SU-DHL-6 (cell line): ENCODE results near the gene CYP2S1.

Source experiments
- H2AFZ ChIP-seq: fragments of 200-600 bp; sonication (generic); 2 replicates; pipeline ENCODE4 v1.6.1; 2014; ENCODE audit warnings: low read depth, mild to moderate bottlenecking, moderate library complexity, mixed read lengths, antibody characterized with exemption, low read length; ENCODE audit not compliant: severe bottlenecking
- H3F3A ChIP-seq: fragments of 200-600 bp; shearing (Covaris generic); 2 replicates; pipeline ENCODE4 v1.6.0; 2016; ENCODE audit warnings: antibody characterized with exemption, mild to moderate bottlenecking; ENCODE audit not compliant: insufficient read depth
- H3K27ac ChIP-seq: fragments of 200-600 bp; sonication (generic); 2 replicates; pipeline ENCODE4 v1.5.1; 2016; ENCODE audit warnings: low read depth, mild to moderate bottlenecking, low read length, moderate library complexity, mixed read lengths
- H3K27me3 ChIP-seq: fragments of 200-600 bp; sonication (generic), shearing (Covaris generic); 2 replicates; pipeline ENCODE4 v1.6.0; 2014; ENCODE audit warnings: mild to moderate bottlenecking, low read length
- H3K36me3 ChIP-seq: fragments of 200-600 bp; sonication (generic); 2 replicates; pipeline ENCODE4 v1.6.1; 2014; ENCODE audit warnings: mild to moderate bottlenecking, low read length, mixed read lengths
- H3K4me2 ChIP-seq: fragments of 300-600, 200-600 bp; shearing (Covaris generic), sonication (generic); 2 replicates; pipeline ENCODE4 v1.6.0; 2014; ENCODE audit warnings: low read length, low read depth, mild to moderate bottlenecking; ENCODE audit not compliant: poor library complexity, severe bottlenecking
- H3K4me3 ChIP-seq: fragments of 200-600 bp; sonication (generic); 2 replicates; pipeline ENCODE4 v1.5.1; 2014; ENCODE audit warnings: antibody characterized with exemption, low read length, mild to moderate bottlenecking, mixed read lengths; ENCODE audit not compliant: insufficient read depth, poor library complexity, severe bottlenecking
- H3K79me2 ChIP-seq: fragments of 200-600 bp; sonication (generic); 2 replicates; pipeline ENCODE4 v1.6.1; 2014; ENCODE audit warnings: mild to moderate bottlenecking, low read length, moderate library complexity; ENCODE audit not compliant: insufficient read depth
- H3K9ac ChIP-seq: fragments of 200-600 bp; sonication (generic); 2 replicates; pipeline ENCODE4 v1.7.0; 2014; ENCODE audit warnings: mild to moderate bottlenecking, low read length
- H3K9me2 ChIP-seq: fragments of 200-600 bp; sonication (generic); replicated peaks from 2 replicates; pipeline ENCODE4 v1.6.1; 2014; ENCODE audit warnings: low read length; ENCODE audit not compliant: insufficient read depth
- H3K9me3 ChIP-seq: fragments of 200-600 bp; sonication (generic); 2 replicates; pipeline ENCODE4 v1.6.1; 2014; ENCODE audit warnings: low read length, mixed read lengths; ENCODE audit not compliant: insufficient read depth
- H4K20me1 ChIP-seq: fragments of 200-600 bp; sonication (generic); 2 replicates; pipeline ENCODE4 v1.6.1; 2014; ENCODE audit warnings: low read depth, mild to moderate bottlenecking, antibody characterized with exemption, low read length, moderate library complexity, mixed read lengths
- EZH2phosphoT487 ChIP-seq: fragments of 200-600 bp; sonication (generic), shearing (Covaris generic); conservative IDR thresholded peaks from 2 replicates; pipeline ENCODE4 v1.6.1; 2018; ENCODE audit warnings: mild to moderate bottlenecking, antibody characterized with exemption, low read length, moderate library complexity, mixed read lengths
- TF ChIP-seq, protein P1 (sequence below): fragments of 200-600 bp; sonication (generic); IDR thresholded peaks from one replicate; pipeline ENCODE4 v1.5.1; 2017; ENCODE audit warnings: antibody characterized with exemption, mild to moderate bottlenecking, low read length, moderate library complexity; ENCODE audit not compliant: insufficient read depth, poor library complexity, severe bottlenecking

The CYP2S1 gene

DNA sequence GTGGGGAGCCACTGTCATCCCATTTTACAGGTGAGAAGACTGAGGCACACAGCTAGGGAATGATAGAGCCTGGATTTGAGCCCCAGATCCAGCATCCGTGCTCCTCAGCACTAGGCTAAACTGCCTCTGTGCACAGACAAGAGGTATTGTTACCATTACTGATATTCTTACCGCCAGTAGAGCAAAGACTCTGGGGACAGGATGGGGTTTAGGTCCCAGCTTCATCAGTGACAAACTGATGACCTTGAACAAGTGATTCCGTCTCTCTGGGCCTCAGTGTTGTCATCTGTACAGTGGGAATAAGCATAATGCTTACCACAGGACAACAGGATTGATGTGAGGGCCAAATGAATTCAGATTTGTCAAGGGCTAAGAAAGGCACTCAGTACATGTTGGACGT, 42.5 kb downstream of the CYP2S1 start:
- TF ChIP-seq, protein P1, sequence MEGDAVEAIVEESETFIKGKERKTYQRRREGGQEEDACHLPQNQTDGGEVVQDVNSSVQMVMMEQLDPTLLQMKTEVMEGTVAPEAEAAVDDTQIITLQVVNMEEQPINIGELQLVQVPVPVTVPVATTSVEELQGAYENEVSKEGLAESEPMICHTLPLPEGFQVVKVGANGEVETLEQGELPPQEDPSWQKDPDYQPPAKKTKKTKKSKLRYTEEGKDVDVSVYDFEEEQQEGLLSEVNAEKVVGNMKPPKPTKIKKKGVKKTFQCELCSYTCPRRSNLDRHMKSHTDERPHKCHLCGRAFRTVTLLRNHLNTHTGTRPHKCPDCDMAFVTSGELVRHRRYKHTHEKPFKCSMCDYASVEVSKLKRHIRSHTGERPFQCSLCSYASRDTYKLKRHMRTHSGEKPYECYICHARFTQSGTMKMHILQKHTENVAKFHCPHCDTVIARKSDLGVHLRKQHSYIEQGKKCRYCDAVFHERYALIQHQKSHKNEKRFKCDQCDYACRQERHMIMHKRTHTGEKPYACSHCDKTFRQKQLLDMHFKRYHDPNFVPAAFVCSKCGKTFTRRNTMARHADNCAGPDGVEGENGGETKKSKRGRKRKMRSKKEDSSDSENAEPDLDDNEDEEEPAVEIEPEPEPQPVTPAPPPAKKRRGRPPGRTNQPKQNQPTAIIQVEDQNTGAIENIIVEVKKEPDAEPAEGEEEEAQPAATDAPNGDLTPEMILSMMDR = no peak
- no peak for TF ChIP-seq EZH2phosphoT487
- H3F3A ChIP-seq = no peaks in the 10 kb centered on the region

DNA sequence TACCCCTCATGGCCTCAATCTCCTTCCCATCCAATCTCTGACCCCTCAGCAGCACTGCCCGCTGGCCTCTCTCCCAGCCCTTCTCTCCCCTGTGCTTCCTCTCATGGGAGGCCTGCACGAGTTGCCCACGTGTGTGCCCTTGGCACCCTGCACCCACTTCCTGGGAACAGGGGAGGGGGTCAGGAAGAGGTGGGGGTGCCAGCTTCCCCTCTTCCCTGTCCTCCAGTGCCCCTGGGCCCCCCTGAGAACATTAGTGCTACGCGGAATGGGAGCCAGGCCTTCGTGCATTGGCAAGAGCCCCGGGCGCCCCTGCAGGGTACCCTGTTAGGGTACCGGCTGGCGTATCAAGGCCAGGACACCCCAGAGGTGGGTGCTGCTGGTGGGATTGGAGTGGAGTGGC, 45.2 kb downstream of the CYP2S1 start:
- H3K9me2 ChIP-seq = no peaks in the 10 kb centered on the region
- H3K27me3 ChIP-seq = no peaks in the 10 kb centered on the region
- no peaks in the 10 kb centered on the region for H4K20me1 ChIP-seq
- TF ChIP-seq EZH2phosphoT487 = no peak
- TF ChIP-seq, protein P1 = no peak
- H3K4me2 ChIP-seq = no peak overlapping the region
- no peaks in the 10 kb centered on the region for H3K36me3 ChIP-seq
- H3F3A ChIP-seq = no peaks in the 10 kb centered on the region
- no peak overlapping the region for H3K9ac ChIP-seq
- no peaks in the 10 kb centered on the region for H3K9me3 ChIP-seq
- no peaks in the 10 kb centered on the region for H3K79me2 ChIP-seq
- H2AFZ ChIP-seq = no peak overlapping the region
- no peak overlapping the region for H3K27ac ChIP-seq
- no peak overlapping the region for H3K4me3 ChIP-seq

More for the DNA sequence above, 42.5 kb downstream of the CYP2S1 start:
- Histone ChIP-seq H4K20me1 (no peaks in the 10 kb centered on the region), H3K36me3 (no peaks in the 10 kb centered on the region), H3K4me3 (no peak overlapping the region), H3K79me2 (no peaks in the 10 kb centered on the region), H3K9ac (no peak overlapping the region), H3K27me3 (no peaks in the 10 kb centered on the region), H3K9me2 (no peaks in the 10 kb centered on the region), H3K4me2 (no peak overlapping the region), H3K27ac (no peak overlapping the region), H3K9me3 (no peaks in the 10 kb centered on the region), H2AFZ (no peak overlapping the region)

DNA sequence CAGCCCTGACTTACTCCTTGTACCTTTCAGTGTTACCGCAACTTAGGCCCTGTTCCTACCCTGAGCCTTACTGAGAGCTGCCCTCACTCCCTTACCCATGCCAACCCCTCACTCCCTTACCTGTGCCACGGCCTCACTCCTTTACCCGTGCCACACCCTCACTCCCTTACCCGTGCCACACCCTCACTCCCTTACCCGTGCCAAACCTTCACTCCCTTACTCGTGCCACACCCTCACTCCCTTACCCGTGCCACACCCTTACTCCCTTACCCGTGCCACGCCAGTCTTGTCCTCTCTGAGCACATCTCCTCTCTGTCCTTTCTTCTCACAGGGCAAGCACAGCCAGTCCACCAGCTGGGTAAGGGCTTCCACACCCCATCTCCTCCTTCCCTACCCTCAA, 46.3 kb downstream of the CYP2S1 start:
- no peaks in the 10 kb centered on the region for H3K27me3 ChIP-seq
- H4K20me1 ChIP-seq = no peaks in the 10 kb centered on the region
- no peak overlapping the region for H3K9ac ChIP-seq
- no peak overlapping the region for H3K4me2 ChIP-seq
- H3K36me3 ChIP-seq = no peaks in the 10 kb centered on the region
- H3K9me3 ChIP-seq = no peaks in the 10 kb centered on the region
- H3K27ac ChIP-seq = no peak overlapping the region
- H3K9me2 ChIP-seq = no peaks in the 10 kb centered on the region
- H3K4me3 ChIP-seq = no peak overlapping the region
- H2AFZ ChIP-seq = no peak overlapping the region
- H3F3A ChIP-seq = no peaks in the 10 kb centered on the region
- no peak for TF ChIP-seq EZH2phosphoT487
- TF ChIP-seq, protein P1 = no peak
- H3K79me2 ChIP-seq = no peaks in the 10 kb centered on the region
